K562 (cell line): ENCODE measurements around the gene KDM2A. TPM values are rescaled to one million over a fixed set of nuclear protein-coding genes. Genes with fewer than 3 reads are reported as not detected.

ENCODE experiments used
- ELF4 ChIP-seq: fragments of 450-650 bp; formaldehyde crosslinking; IDR thresholded peaks from 2 replicates; pipeline ENCODE4 v1.4.0; 2022; ENCODE audit warnings: missing genetic modification characterization
- MTF1 ChIP-seq: fragments of 250-450 bp; sonication (Bioruptor Pico); IDR thresholded peaks from 2 replicates; pipeline ENCODE4 v1.9.0; 2021; ENCODE audit warnings: moderate library complexity, mild to moderate bottlenecking, inconsistent platforms, borderline replicate concordance
- NFXL1 ChIP-seq: fragments of 450-650 bp; formaldehyde crosslinking; IDR thresholded peaks from 2 replicates; pipeline ENCODE4 v1.4.0; 2021; ENCODE audit warnings: mild to moderate bottlenecking
- RAD21 ChIP-seq, 2 experiments: fragments of 250-450 bp in 1 of 2; fragments of 450-650 bp in 1 of 2; sonication (Bioruptor Pico) in 1 of 2; formaldehyde crosslinking in 1 of 2; IDR thresholded peaks in 1 of 2; conservative IDR thresholded peaks in 1 of 2; 2 replicates each; pipeline versions ENCODE4 v1.4.0 to v1.8.0; 2020 to 2022; ENCODE audit warnings: mild to moderate bottlenecking in 2 of 2, moderate library complexity in 1 of 2
- RBM25 ChIP-seq: fragments of 200-400 bp; formaldehyde crosslinking; IDR thresholded peaks from 2 replicates; pipeline ENCODE4 v1.6.1; 2018; ENCODE audit warnings: low read length, low read depth, moderate library complexity; ENCODE audit not compliant: severe bottlenecking
- SETDB1 ChIP-seq: IDR thresholded peaks from one replicate; pipeline ENCODE4 v1.6.1; 2012; ENCODE audit warnings: low read length, control low read depth, inconsistent platforms
- STAT5A ChIP-seq: IDR thresholded peaks from 2 replicates; pipeline ENCODE4 v1.6.1; 2012; ENCODE audit warnings: low read length, inconsistent platforms, borderline replicate concordance
- SUPT5H ChIP-seq: fragments of 450-650 bp; IDR thresholded peaks from 2 replicates; pipeline ENCODE4 v1.6.1; 2016
- TBL1XR1 ChIP-seq, 2 experiments: IDR thresholded peaks; 2 replicates each; pipeline ENCODE4 v1.6.1; 2012; ENCODE audit warnings: improper control_type of control experiment in 2 of 2, low read length in 2 of 2, mild to moderate bottlenecking in 1 of 2
- ZBTB2 ChIP-seq: fragments of 450-650 bp; IDR thresholded peaks from 2 replicates; pipeline ENCODE4 v1.6.1; 2016; ENCODE audit warnings: antibody characterized with exemption
- ZBTB7A ChIP-seq: IDR thresholded peaks from 2 replicates; pipeline ENCODE4 v1.6.1; 2011; ENCODE audit warnings: low read depth, mild to moderate bottlenecking, low read length, moderate library complexity, borderline replicate concordance; ENCODE audit not compliant: control insufficient read depth
- ZNF217 ChIP-seq: sonication (generic); formaldehyde crosslinking; IDR thresholded peaks from 2 replicates; pipeline ENCODE4 v1.8.0; 2022; ENCODE audit warnings: mild to moderate bottlenecking, missing genetic modification reagents
- ZNF518B ChIP-seq: fragments of 250-450 bp; sonication (Bioruptor Pico); IDR thresholded peaks from 2 replicates; pipeline ENCODE4 v1.5.0; 2021; ENCODE audit warnings: mild to moderate bottlenecking, moderate library complexity
- ZNF778 ChIP-seq: fragments of 450-650 bp; formaldehyde crosslinking; IDR thresholded peaks from 2 replicates; pipeline ENCODE4 v1.4.0; 2020; ENCODE audit warnings: mild to moderate bottlenecking, moderate library complexity
- polyA plus RNA-seq, 8 experiments: library from polyadenylated mRNA; depleted of rRNA in 4 of 8; stranded (reverse) in 5 of 8; unstranded in 3 of 8; fragments of >200 nt; fragmentation: Nextera tagmentation in 2 of 8; fragmentation: Illumina TruSeq in 1 of 8; extraction: Ambion mirVana in 2 of 8; extraction: Trizol in 1 of 8; gene quantifications; 2 replicates each; pipeline versions ENCODE4 v1.2.1 to v1.2.3, GENCODE V29; 2011 to 2014; ENCODE audit warnings: inconsistent platforms in 1 of 8, missing spikeins in 1 of 8
- total RNA-seq, 7 experiments: library from RNA; depleted of rRNA in 6 of 7; stranded (reverse); fragments of >200 nt in 6 of 7; fragmentation: Illumina TruSeq in 2 of 7; extraction: Trizol in 2 of 7; gene quantifications; 2 replicates each; pipeline versions ENCODE4 v1.2.1 to v1.2.3, GENCODE V29; 2011 to 2021; ENCODE audit warnings: low replicate concordance in 1 of 7
- TF ChIP-seq, protein P1 (sequence below): fragments of 450-650 bp; formaldehyde crosslinking; conservative IDR thresholded peaks from 2 replicates; pipeline ENCODE4 v1.4.0; 2022; ENCODE audit warnings: mild to moderate bottlenecking, missing genetic modification characterization
- TF ChIP-seq, protein P2 (sequence below): fragments of 250-450 bp; sonication (Bioruptor Pico); IDR thresholded peaks from 2 replicates; pipeline ENCODE4 v1.9.0; 2021; ENCODE audit warnings: mild to moderate bottlenecking
- TF ChIP-seq, protein P3 (sequence below), 2 experiments: fragments of 250-450 bp in 1 of 2; fragments of 450-650 bp in 1 of 2; sonication (Bioruptor Pico) in 1 of 2; IDR thresholded peaks; 2 replicates each; pipeline versions ENCODE4 v1.6.1 to v1.8.0; 2016 to 2021; ENCODE audit warnings: mild to moderate bottlenecking in 2 of 2, moderate library complexity in 2 of 2, missing compliant biosample characterization in 1 of 2, missing genetic modification characterization in 1 of 2
- TF ChIP-seq, protein P4 (sequence below), 2 experiments: fragments of 450-650 bp in 1 of 2; sonication (generic) in 1 of 2; formaldehyde crosslinking in 1 of 2; IDR thresholded peaks in 1 of 2; conservative IDR thresholded peaks in 1 of 2; 2 replicates each; pipeline versions ENCODE4 v1.6.1 to v1.8.1; 2016 to 2023; ENCODE audit warnings: mild to moderate bottlenecking in 2 of 2, moderate library complexity in 2 of 2, inconsistent platforms in 1 of 2, missing genetic modification reagents in 1 of 2

KDM2A gene
- total and polyA plus RNA-seq, 9 of the 15 experiments (the other 6 are each of a cell fraction or from before 2014, with no cell fraction given) = 5.0 to 39.3 (median 21.3) TPM

DNA sequence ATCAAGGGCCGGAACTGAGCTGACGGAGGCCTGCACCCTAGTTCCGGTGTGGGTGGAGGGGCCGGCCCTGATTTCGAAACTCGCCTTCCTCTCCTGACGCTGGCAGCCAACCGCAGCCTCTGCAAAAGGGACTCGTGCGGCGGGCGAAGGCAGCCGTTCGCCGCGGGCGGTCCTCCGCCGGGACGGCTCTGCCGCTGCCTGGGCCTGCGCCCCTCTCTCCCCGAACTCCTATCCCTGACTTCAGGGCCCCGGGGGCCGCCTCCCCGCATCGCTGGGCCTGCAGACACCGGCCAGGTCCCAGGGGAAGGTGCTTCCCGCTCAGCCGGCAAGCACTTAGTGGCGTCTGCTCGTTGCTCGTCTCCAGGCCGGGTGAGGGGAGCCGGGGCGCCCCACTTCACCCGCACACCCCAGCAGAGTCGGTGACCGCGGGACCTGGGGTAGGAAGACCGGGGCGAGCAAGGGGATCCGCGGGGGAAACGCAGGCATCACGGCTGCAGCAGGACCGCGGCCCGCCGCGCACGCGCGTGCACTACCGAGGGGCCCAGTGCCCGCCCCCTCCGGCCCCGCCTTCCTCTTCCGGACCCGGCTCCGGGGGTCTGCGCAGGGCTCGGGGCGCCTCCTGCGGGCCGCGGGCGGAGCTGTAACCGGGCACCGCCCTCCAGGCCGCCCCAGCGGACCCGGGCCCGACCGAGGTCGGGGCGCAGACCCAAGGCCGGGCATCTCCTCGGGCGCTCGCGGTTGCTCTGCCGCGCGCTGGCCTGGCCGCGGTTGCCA, 169.6 kb downstream of the KDM2A start (continued):
- TF ChIP-seq, protein P1, sequence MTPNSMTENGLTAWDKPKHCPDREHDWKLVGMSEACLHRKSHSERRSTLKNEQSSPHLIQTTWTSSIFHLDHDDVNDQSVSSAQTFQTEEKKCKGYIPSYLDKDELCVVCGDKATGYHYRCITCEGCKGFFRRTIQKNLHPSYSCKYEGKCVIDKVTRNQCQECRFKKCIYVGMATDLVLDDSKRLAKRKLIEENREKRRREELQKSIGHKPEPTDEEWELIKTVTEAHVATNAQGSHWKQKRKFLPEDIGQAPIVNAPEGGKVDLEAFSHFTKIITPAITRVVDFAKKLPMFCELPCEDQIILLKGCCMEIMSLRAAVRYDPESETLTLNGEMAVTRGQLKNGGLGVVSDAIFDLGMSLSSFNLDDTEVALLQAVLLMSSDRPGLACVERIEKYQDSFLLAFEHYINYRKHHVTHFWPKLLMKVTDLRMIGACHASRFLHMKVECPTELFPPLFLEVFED (CRISPR knock-in tag) = no peak
- TF ChIP-seq, protein P2, sequence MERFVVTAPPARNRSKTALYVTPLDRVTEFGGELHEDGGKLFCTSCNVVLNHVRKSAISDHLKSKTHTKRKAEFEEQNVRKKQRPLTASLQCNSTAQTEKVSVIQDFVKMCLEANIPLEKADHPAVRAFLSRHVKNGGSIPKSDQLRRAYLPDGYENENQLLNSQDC (CRISPR knock-in tag) = no peak
- no peak for TF ChIP-seq RBM25
- peak; percentile 60 to 65 for TF ChIP-seq RAD21 (CRISPR knock-in tag; conservative IDR thresholded peaks at IDR 0.05 in 1 of 2, IDR thresholded peaks at IDR 0.05 in 1 of 2)
- TF ChIP-seq SETDB1 = no peak
- no peak for TF ChIP-seq MTF1
- TF ChIP-seq ZBTB7A = peak; percentile 96
- no peak for TF ChIP-seq ZNF217
- no peak for TF ChIP-seq ZNF518B (CRISPR knock-in tag)
- TF ChIP-seq STAT5A = no peak; the same call in 1 of the 2 replicates
- no peak for TF ChIP-seq ZNF778 (CRISPR knock-in tag)
- no peak for TF ChIP-seq TBL1XR1 (IDR thresholded peaks at IDR 0.05; ENCODE audit: low read length in 2 of 2)
- TF ChIP-seq, protein P3, sequence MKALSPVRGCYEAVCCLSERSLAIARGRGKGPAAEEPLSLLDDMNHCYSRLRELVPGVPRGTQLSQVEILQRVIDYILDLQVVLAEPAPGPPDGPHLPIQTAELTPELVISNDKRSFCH (CRISPR knock-in tag; IDR thresholded peaks at IDR 0.05) = no peak
- TF ChIP-seq, protein P3 (tag; IDR thresholded peaks at IDR 0.05) = no peak
- TF ChIP-seq, protein P4, sequence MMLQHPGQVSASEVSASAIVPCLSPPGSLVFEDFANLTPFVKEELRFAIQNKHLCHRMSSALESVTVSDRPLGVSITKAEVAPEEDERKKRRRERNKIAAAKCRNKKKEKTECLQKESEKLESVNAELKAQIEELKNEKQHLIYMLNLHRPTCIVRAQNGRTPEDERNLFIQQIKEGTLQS (IDR thresholded peaks at IDR 0.05) = peak; percentile 40
- TF ChIP-seq, protein P4 (CRISPR knock-in tag; conservative IDR thresholded peaks at IDR 0.05) = 0 out of 2 replicates have a peak, but pooled peaks have one; percentile 57
- no peak for TF ChIP-seq ZBTB2
- peak; percentile 88 for TF ChIP-seq SUPT5H
- TF ChIP-seq NFXL1 (CRISPR knock-in tag) = no peak
- TF ChIP-seq ELF4 (CRISPR knock-in tag) = no peak
